K562 (cell line): ENCODE measurements around the gene TLN1. TPM values are rescaled to one million over a fixed set of nuclear protein-coding genes. Genes with fewer than 3 reads are reported as not detected.

Source experiments
- TAF9B ChIP-seq: fragments of 450-650 bp; IDR thresholded peaks from 2 replicates; pipeline ENCODE4 v1.6.1; 2018; ENCODE audit warnings: mild to moderate bottlenecking; ENCODE audit not compliant: partially characterized antibody
- ZNF318 ChIP-seq, 2 experiments: fragments of 450-650 bp; IDR thresholded peaks; 2 replicates each; pipeline ENCODE4 v1.6.1; 2016; ENCODE audit warnings: mild to moderate bottlenecking in 2 of 2, borderline replicate concordance in 1 of 2, low read depth in 1 of 2, moderate library complexity in 1 of 2
- polyA plus RNA-seq, 8 experiments: library from polyadenylated mRNA; depleted of rRNA in 4 of 8; stranded (reverse) in 5 of 8; unstranded in 3 of 8; fragments of >200 nt; fragmentation: Nextera tagmentation in 2 of 8; fragmentation: Illumina TruSeq in 1 of 8; extraction: Ambion mirVana in 2 of 8; extraction: Trizol in 1 of 8; gene quantifications; 2 replicates each; pipeline versions ENCODE4 v1.2.1 to v1.2.3, GENCODE V29; 2011 to 2014; ENCODE audit warnings: inconsistent platforms in 1 of 8, missing spikeins in 1 of 8
- total RNA-seq, 7 experiments: library from RNA; depleted of rRNA in 6 of 7; stranded (reverse); fragments of >200 nt in 6 of 7; fragmentation: Illumina TruSeq in 2 of 7; extraction: Trizol in 2 of 7; gene quantifications; 2 replicates each; pipeline versions ENCODE4 v1.2.1 to v1.2.3, GENCODE V29; 2011 to 2021; ENCODE audit warnings: low replicate concordance in 1 of 7
- TF ChIP-seq, protein P1 (sequence below): fragments of 250-450 bp; sonication (Bioruptor Pico); IDR thresholded peaks from 2 replicates; pipeline ENCODE4 v1.5.0; 2020; ENCODE audit warnings: mild to moderate bottlenecking
- TF ChIP-seq, protein P2 (sequence below), 3 experiments: IDR thresholded peaks in 2 of 3; conservative IDR thresholded peaks in 1 of 3; 2 replicates each; pipeline ENCODE4 v1.5.1; 2011 to 2012; ENCODE audit warnings: low read length in 3 of 3, mild to moderate bottlenecking in 3 of 3, control low read depth in 2 of 3, improper control_type of control experiment in 1 of 3, inconsistent platforms in 1 of 3, low read depth in 1 of 3, mixed read lengths in 1 of 3, moderate library complexity in 1 of 3; ENCODE audit not compliant: insufficient read depth in 2 of 3

The TLN1 gene
- total and polyA plus RNA-seq, 9 of the 15 experiments (the other 6 are each of a cell fraction or from before 2014, with no cell fraction given): 3.6 to 240 (median 54.8) TPM

GRCh38 chr9:35729700-35730485 lies 2.1 kb downstream of the TLN1 start (continued):
- TF ChIP-seq ZNF318 (IDR thresholded peaks at IDR 0.05; ENCODE audit: borderline replicate concordance in 1 of 2, low read depth in 1 of 2): no peak
- TF ChIP-seq, protein P1, sequence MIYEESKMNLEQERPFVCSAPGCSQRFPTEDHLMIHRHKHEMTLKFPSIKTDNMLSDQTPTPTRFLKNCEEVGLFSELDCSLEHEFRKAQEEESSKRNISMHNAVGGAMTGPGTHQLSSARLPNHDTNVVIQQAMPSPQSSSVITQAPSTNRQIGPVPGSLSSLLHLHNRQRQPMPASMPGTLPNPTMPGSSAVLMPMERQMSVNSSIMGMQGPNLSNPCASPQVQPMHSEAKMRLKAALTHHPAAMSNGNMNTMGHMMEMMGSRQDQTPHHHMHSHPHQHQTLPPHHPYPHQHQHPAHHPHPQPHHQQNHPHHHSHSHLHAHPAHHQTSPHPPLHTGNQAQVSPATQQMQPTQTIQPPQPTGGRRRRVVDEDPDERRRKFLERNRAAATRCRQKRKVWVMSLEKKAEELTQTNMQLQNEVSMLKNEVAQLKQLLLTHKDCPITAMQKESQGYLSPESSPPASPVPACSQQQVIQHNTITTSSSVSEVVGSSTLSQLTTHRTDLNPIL (CRISPR knock-in tag): no peak
- TF ChIP-seq, protein P2, sequence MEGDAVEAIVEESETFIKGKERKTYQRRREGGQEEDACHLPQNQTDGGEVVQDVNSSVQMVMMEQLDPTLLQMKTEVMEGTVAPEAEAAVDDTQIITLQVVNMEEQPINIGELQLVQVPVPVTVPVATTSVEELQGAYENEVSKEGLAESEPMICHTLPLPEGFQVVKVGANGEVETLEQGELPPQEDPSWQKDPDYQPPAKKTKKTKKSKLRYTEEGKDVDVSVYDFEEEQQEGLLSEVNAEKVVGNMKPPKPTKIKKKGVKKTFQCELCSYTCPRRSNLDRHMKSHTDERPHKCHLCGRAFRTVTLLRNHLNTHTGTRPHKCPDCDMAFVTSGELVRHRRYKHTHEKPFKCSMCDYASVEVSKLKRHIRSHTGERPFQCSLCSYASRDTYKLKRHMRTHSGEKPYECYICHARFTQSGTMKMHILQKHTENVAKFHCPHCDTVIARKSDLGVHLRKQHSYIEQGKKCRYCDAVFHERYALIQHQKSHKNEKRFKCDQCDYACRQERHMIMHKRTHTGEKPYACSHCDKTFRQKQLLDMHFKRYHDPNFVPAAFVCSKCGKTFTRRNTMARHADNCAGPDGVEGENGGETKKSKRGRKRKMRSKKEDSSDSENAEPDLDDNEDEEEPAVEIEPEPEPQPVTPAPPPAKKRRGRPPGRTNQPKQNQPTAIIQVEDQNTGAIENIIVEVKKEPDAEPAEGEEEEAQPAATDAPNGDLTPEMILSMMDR (IDR thresholded peaks at IDR 0.05 in 2 of 3, conservative IDR thresholded peaks at IDR 0.05 in 1 of 3; ENCODE audit: insufficient read depth in 2 of 3, low read depth in 1 of 3, low read length in 3 of 3): peak; percentile 56 to 67 (median 64)
- peak; percentile 11 for TF ChIP-seq TAF9B
